Ascending aorta (tissue), 2 donors: ENCODE data around the gene MIER2. TPM values are rescaled to one million over a fixed set of nuclear protein-coding genes. Genes with fewer than 3 reads are reported as not detected.

Experiments
- DNase-seq, 2 donors: peaks; one replicate each; pipeline ENCODE4 v3.0.0-alpha.2; 2019; ENCODE audit warnings: low spot score in 2 of 2
- H3K27ac ChIP-seq, 2 donors: fragments of 200-600 bp; sonication (generic); one replicate each; pipeline ENCODE4 v1.5.1; 2016 to 2017; ENCODE audit warnings: mild to moderate bottlenecking in 1 of 2
- H3K27me3 ChIP-seq: fragments of 200-600 bp; sonication (generic); one replicate; pipeline ENCODE4 v1.5.1; 2017
- H3K36me3 ChIP-seq, 2 donors: fragments of 200-600 bp; sonication (generic); one replicate each; pipeline ENCODE4 v1.5.1; 2016
- H3K4me1 ChIP-seq, 2 donors: fragments of 200-600 bp; sonication (generic); one replicate each; pipeline ENCODE4 v1.5.1; 2016 to 2017; ENCODE audit warnings: mild to moderate bottlenecking in 1 of 2
- H3K4me3 ChIP-seq, 2 donors: fragments of 200-600 bp; sonication (generic); one replicate each; pipeline ENCODE4 v1.5.1; 2016 to 2017; ENCODE audit warnings: mild to moderate bottlenecking in 1 of 2
- H3K9me3 ChIP-seq, 2 donors: fragments of 200-600 bp; sonication (generic); one replicate each; pipeline ENCODE4 v1.5.1; 2016
- CTCF ChIP-seq, 3 experiments: fragments of 200-600 bp in 2 of 3; fragments of 450-650 bp in 1 of 3; sonication (generic) in 2 of 3; IDR thresholded peaks; one replicate each; pipeline ENCODE4 v1.5.1; 2016 to 2019; ENCODE audit warnings: antibody characterized with exemption in 3 of 3, mild to moderate bottlenecking in 1 of 3, moderate library complexity in 1 of 3
- intact Hi-C: fragments of 100-400 bp; cut with DNase I; formaldehyde crosslinking; loops from one replicate; pipeline ENCODE4 v1.15.1; 2023
- total RNA-seq: library from RNA; depleted of rRNA; stranded (reverse); fragments of >200 nt; gene quantifications from one replicate; pipeline ENCODE4 v1.1.0, GENCODE V29; 2016

The MIER2 gene
- total RNA-seq, 1 donor from 2014 or later: 128 TPM

GRCh38 chr19:343941-344624 lies 513 bp downstream of the MIER2 start:
- Histone ChIP-seq H3K36me3 (peaks cover 0 to 3% of the 10 kb centered on the region in 2 donors), H3K4me3 (peak overlapping the region; percentile 96 to 98), H3K9me3 (no peaks in the 10 kb centered on the region), H3K27me3 (no peaks in the 10 kb centered on the region), H3K4me1 (peaks cover 5 to 22% of the 10 kb centered on the region in 2 donors), H3K27ac (peak overlapping the region; percentile 58 to 76)
- intact Hi-C loops: loop anchor here (10.0 kb wide), 1 partner anchor 161 kb away; the partner anchor contains the start of gene TPGS1
- TF ChIP-seq CTCF (IDR thresholded peaks at IDR 0.05): no peak
- no peak for DNase-seq

- DNase-seq: no peak
- Histone ChIP-seq H3K4me3 (peak overlapping the region; percentile 96 to 98), H3K27me3 (no peaks in the 10 kb centered on the region), H3K4me1 (peaks cover 5 to 22% of the 10 kb centered on the region in 2 donors), H3K36me3 (peaks cover 0 to 3% of the 10 kb centered on the region in 2 donors), H3K27ac (peak overlapping the region; percentile 58 to 76), H3K9me3 (no peaks in the 10 kb centered on the region)
- intact Hi-C loops: loop anchor here (10.0 kb wide), 1 partner anchor 161 kb away; the partner anchor contains the start of gene TPGS1
- no peak for TF ChIP-seq CTCF (IDR thresholded peaks at IDR 0.05)
Observed at GRCh38 chr19:343451-343931, 1.1 kb downstream of the MIER2 start.

GRCh38 chr19:342801-343421 lies 1.7 kb downstream of the MIER2 start:
- peak; percentile 25 to 85 for DNase-seq
- H3K4me3 ChIP-seq: peak overlapping the region; percentile 96 to 98
- peak overlapping the region; percentile 58 to 76 for H3K27ac ChIP-seq
- no peaks in the 10 kb centered on the region for H3K9me3 ChIP-seq
- no peak for TF ChIP-seq CTCF (IDR thresholded peaks at IDR 0.05)
- intact Hi-C loops: loop anchor here (10.0 kb wide), 1 partner anchor 162 kb away; the partner anchor contains the start of gene TPGS1
- no peaks in the 10 kb centered on the region for H3K27me3 ChIP-seq
- H3K4me1 ChIP-seq: peaks cover 5 to 22% of the 10 kb centered on the region in 2 donors
- peaks cover 0 to 3% of the 10 kb centered on the region in 2 donors for H3K36me3 ChIP-seq

GRCh38 chr19:342128-342455 lies 2.5 kb downstream of the MIER2 start:
- intact Hi-C loops: loop anchor here (10.0 kb wide), 1 partner anchor 163 kb away; the partner anchor contains the start of gene TPGS1
- DNase-seq: no peak
- no peak overlapping the region for H3K4me3 ChIP-seq
- H3K4me1 ChIP-seq: peaks cover 5 to 22% of the 10 kb centered on the region in 2 donors
- TF ChIP-seq CTCF (IDR thresholded peaks at IDR 0.05): no peak
- peaks cover 0 to 3% of the 10 kb centered on the region in 2 donors for H3K36me3 ChIP-seq
- no peaks in the 10 kb centered on the region for H3K9me3 ChIP-seq
- H3K27ac ChIP-seq: peak overlapping the region in 1 of 2 donors; percentile 8
- no peaks in the 10 kb centered on the region for H3K27me3 ChIP-seq

- Histone ChIP-seq H3K4me1 (peaks cover 5 to 22% of the 10 kb centered on the region in 2 donors), H3K36me3 (peaks cover 0 to 3% of the 10 kb centered on the region in 2 donors), H3K27me3 (no peaks in the 10 kb centered on the region), H3K4me3 (no peak overlapping the region), H3K27ac (no peak overlapping the region), H3K9me3 (no peaks in the 10 kb centered on the region)
- no peak for DNase-seq
- TF ChIP-seq CTCF (IDR thresholded peaks at IDR 0.05): no peak
- intact Hi-C loops: loop anchor here (10.0 kb wide), 1 partner anchor 163 kb away; the partner anchor contains the start of gene TPGS1
Observed at GRCh38 chr19:341386-342127, 3.0 kb downstream of the MIER2 start.
